T1000 (cell line): Measurements from ENCODE around the gene NLGN1.

Experiments
- DNase-seq: peaks from one replicate; lab custom pipeline; 2025; ENCODE audit warnings: mixed read lengths; lab: John Stamatoyannopoulos, UW

NLGN1 gene

DNA sequence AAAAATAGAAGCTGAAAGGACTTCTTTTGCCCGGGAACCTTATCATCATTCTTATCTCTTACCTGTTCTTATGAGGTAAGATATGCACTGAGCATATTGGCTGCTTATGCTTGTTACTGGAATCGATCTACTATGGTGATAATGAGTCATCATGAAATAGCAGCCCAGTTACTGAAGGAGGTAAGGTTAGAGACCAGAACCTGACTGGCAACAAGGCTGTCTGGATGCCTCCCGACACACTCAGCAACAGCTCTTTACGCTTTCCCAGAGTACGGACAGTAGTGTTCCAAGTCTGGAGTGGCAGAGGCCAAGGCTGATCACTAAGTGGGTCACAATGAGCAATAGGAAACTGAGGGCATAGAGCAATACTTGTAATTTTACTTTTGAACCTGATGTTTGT, 314.1 kb downstream of the NLGN1 start:
- DNase-seq: no peak

- DNase-seq: no peak
Measured at GRCh38 chr3:173719585-173719984, 322.0 kb downstream of the NLGN1 start.

DNA sequence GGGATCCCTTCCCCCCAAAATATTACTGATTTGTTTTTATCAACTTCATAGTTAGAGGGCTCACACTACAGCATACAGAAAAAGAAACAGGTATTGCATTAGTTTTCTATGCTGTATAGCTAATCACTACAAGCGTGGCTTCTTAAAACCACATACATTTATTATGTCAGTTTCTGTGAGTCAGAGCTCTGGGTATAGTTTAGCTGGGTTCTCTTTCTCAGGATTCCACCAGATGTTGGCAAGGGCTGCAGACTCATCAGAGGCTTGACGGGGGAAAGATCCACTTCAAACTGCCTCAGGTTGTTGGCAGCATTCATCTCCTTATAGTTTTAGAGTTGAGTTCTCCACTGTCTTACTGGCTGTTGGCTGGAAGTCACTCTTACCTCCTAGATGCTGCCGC, 328.0 kb downstream of the NLGN1 start:
- peak; percentile 8 for DNase-seq

GRCh38 chr3:173730391-173730790, 332.8 kb downstream of the NLGN1 start:
- DNase-seq: no peak

GRCh38 chr3:173732237-173732636, 334.7 kb downstream of the NLGN1 start:
- no peak for DNase-seq

DNA sequence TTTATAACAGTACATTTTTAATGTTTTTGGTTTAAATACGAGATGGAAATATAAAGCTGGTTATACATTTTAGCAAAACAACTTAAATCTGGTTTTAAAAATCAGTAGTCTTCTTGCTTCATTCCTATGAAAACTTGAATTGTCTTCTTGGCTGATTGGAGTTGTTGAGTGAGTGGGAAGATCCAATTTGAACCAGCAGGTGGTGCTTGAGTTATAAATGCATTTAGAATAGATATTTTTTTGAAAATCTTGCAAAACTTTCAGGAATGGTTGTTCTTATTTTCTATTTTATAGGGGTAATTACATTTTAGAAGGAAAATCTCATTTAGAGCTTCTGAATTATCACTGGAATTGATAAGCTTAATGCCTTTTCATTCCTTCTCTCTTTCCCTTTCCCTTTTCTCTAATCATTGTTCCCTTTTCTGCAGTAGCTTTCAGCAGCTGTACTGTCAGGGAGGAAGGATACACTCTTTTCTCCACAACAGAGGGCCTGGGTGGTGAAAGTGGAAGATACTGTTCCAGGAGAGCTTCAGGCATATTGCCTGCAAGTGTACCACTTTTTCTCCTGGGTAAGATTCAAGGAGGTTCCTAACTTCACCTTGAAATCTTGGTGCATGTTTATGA, 335.6 kb downstream of the NLGN1 start:
- DNase-seq: no peak

GRCh38 chr3:173734473-173734872, 336.9 kb downstream of the NLGN1 start:
- DNase-seq: no peak

DNA sequence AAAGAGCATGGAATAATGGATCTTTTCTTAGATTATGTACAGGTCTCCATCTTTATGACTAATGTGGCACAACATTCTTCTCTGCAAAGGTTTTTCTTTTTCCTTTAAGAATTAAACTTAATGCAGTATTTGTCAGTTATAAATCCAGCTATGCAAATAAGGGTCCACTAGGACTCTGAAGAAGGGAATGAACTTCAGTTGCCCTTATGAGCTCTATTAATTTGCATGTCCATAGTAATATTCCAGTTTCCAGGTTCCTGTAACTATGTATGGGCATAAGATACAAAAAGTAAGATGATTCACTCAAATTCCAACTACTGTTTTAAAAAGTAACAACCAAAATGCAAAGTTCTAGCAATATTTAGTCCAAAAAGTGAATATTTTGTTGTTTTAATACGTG, 337.4 kb downstream of the NLGN1 start:
- no peak for DNase-seq

DNA sequence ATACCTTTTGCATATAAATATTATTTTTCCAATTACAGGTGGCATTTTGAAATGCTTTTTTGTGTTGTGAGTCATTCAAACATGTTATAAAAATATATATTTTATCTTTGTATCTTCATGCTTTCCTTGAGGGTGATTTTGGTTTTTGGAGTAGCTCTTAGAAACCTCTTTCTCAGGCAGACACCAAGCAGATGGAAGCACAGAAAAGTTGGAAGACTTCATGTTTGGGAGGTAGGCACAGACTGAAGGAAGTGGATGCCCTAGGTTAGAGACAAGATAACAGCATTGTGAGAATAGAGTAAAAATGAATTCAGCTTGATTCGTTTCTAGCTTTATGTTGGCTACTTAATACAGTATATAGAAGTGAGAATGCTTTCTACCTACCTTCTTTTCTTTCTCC, 338.3 kb downstream of the NLGN1 start:
- DNase-seq: no peak

DNA sequence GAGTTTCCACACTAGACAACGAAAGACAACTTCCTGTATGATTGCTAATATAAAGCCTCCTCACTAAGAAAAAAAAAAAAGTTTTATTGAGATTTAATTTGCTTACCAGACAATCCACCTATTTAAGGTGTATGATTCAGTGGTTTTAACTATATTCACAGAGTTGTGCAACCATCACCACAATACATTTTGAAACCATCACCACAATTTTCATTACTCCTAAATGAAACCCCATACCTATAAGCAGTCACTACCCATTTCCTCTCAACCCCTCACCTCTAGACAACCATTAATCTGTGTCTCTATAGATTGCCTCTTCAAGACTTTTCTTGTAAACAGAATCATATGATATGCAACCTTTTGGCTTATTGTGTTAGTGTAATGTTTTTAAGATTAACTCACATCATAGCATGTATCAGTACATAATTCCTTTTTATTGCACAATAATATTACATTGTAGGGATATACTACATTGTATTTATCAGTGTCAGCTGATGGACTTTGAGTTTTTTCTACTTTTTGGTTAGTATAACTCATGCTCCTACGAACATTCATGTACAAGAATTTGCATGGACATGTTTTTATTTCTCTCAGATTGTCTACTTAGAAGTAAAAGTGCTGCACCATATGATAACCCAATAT, 339.7 kb downstream of the NLGN1 start:
- DNase-seq: no peak

GRCh38 chr3:173739726-173740125, 342.2 kb downstream of the NLGN1 start:
- DNase-seq: no peak

DNA sequence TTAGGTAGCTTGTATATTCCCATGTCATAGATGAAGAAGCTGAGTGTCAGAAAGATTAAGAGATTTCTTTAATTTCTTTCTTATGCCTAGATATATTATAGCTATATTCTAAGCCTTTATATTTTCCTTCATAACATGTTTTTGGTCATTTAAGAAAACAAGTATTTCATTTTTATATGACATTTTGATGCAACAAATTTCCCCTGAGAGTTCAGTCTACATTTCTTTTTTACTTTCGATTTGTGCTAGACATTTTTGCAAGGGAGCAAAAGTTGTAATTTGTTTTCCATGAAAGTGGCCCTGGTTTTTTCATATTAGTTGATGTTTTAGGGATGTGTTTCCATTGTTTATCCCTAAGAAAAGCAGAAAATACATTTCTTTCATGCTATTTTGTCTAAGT, 344.9 kb downstream of the NLGN1 start:
- no peak for DNase-seq

DNA sequence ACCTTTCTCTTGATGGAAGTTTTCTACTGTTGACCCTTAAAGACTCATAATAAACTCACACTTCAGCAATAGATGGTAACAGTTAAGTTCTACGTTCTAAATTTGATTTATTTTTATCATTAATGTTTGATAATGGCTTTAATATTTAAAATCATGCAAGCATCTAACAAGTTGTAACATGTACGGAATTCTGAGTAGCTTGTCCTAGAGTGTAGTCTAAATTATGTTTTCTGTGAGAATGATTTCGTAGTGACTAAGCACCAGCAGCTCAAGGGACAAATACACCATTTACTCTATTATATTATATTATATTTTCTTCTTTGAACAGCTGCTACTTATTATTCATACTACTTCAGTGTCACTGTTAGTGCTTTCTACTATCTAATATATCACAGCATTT, 345.6 kb downstream of the NLGN1 start:
- no peak for DNase-seq

- no peak for DNase-seq
Measured at GRCh38 chr3:173743516-173743915, 346.0 kb downstream of the NLGN1 start.

- no peak for DNase-seq
Measured at GRCh38 chr3:173744479-173744878, 346.9 kb downstream of the NLGN1 start.

DNA sequence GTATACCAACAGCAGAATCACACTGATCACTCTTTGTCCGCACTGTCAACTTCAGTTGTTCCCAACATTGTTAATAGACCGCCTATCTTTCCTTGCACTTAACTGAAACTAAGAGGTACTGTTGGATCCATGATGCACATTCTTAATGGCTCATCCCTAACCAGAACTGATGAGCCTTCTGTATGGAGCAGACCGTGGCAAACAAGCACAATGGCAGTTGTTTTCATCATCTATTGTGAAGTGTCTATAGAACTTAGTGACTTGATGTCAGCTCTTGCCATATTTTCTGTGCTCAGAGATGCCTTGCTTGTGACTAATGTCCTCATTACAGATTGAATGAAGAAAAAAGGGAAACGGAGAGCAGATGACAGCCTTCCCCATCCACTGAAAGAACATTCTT, 347.4 kb downstream of the NLGN1 start:
- DNase-seq: no peak

- no peak for DNase-seq
Measured at GRCh38 chr3:173745952-173746682, 348.6 kb downstream of the NLGN1 start.

GRCh38 chr3:173747427-173747826, 349.9 kb downstream of the NLGN1 start:
- no peak for DNase-seq

DNA sequence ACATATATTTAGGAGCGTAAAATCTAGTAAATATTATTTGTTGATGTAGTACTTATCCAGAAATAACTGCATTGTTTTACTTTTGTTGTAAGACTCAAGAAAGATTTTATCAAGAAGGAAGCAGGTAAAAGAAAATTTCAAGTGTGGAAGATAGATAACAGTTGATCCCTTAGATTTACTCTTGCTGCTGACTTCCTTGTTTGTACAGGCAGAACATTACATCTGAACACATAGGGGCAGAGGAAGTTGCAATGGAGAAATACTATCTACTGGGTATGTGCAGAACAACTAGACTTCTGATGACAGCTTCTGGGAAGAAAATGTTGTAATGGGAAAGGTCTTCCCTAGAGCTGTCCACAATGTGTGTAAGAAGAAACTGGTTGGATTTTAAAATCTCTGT, 350.6 kb downstream of the NLGN1 start:
- no peak for DNase-seq

- no peak for DNase-seq
Measured at GRCh38 chr3:173750095-173750494, 352.6 kb downstream of the NLGN1 start.

GRCh38 chr3:173750591-173750990, 353.0 kb downstream of the NLGN1 start:
- no peak for DNase-seq

GRCh38 chr3:173753593-173753992, 356.0 kb downstream of the NLGN1 start:
- DNase-seq: no peak

GRCh38 chr3:173755161-173755560, 357.6 kb downstream of the NLGN1 start:
- no peak for DNase-seq
